IMR-90 (cell line): ENCODE measurements around the gene WRAP73. TPM values are rescaled to one million over a fixed set of nuclear protein-coding genes. Genes with fewer than 3 reads are reported as not detected.

Experiments
- ATAC-seq: fragments of 200-7000 bp; cut with Tn5 transposase; 2 replicates; pipeline ENCODE4 v1.9.1; 2020; ENCODE audit warnings: low read depth, mild to moderate bottlenecking, moderate library complexity
- BruUV-seq: library from RNA; stranded (reverse); fragments of 400-500 nt; replicated peaks from 2 replicates; lab custom pipeline; 2021; lab: Mats Ljungman, UMichigan
- CTCF ChIA-PET: fragments of 300-600 bp; formaldehyde crosslinking; extraction: SDS; loops from one replicate; lab custom pipeline; 2021; ENCODE audit warnings: antibody characterized with exemption; lab: Yijun Ruan, JAX
- POLR2A ChIA-PET: fragments of 300-600 bp; sonication (Branson Sonifier 250); formaldehyde crosslinking; loops from one replicate; lab custom pipeline; 2022; ENCODE audit warnings: antibody characterized with exemption; ENCODE audit not compliant: unreplicated experiment; lab: Charles Lee
- DNase-seq: peaks from one replicate; pipeline ENCODE4 v3.0.0; 2013
- H2AFZ ChIP-seq: replicated peaks from 2 replicates; pipeline ENCODE3; 2013; ENCODE audit warnings: low read length, mild to moderate bottlenecking; ENCODE audit not compliant: poor library complexity
- H2AK5ac ChIP-seq: 2 replicates; pipeline ENCODE4 v1.6.1; 2013; ENCODE audit warnings: low read depth, low read length, inconsistent platforms
- H2AK9ac ChIP-seq: replicated peaks from 2 replicates; pipeline ENCODE3; 2013; ENCODE audit warnings: mild to moderate bottlenecking, low read depth, low read length, moderate library complexity; ENCODE audit not compliant: poor library complexity
- H2BK120ac ChIP-seq: 2 replicates; pipeline ENCODE4 v1.6.1; 2013; ENCODE audit warnings: low read depth, low read length, inconsistent platforms
- H2BK15ac ChIP-seq: 3 replicates; pipeline ENCODE4 v1.6.1; 2013; ENCODE audit warnings: low read depth, low read length, inconsistent platforms
- H2BK20ac ChIP-seq: 2 replicates; pipeline ENCODE4 v1.6.1; 2013; ENCODE audit warnings: low read depth, mild to moderate bottlenecking, inconsistent platforms, low read length, moderate library complexity
- H2BK5ac ChIP-seq: 2 replicates; pipeline ENCODE4 v1.6.1; 2013; ENCODE audit warnings: mild to moderate bottlenecking, low read depth, low read length, inconsistent platforms; ENCODE audit not compliant: poor library complexity, severe bottlenecking
- H3K14ac ChIP-seq: replicated peaks from 2 replicates; pipeline ENCODE4 v1.6.1; 2013; ENCODE audit warnings: low read depth, low read length, inconsistent platforms
- H3K18ac ChIP-seq: 2 replicates; pipeline ENCODE4 v1.6.1; 2013; ENCODE audit warnings: low read depth, low read length, control low read depth
- H3K23ac ChIP-seq: 2 replicates; pipeline ENCODE4 v1.6.1; 2013; ENCODE audit warnings: low read depth, low read length, inconsistent platforms
- H3K27ac ChIP-seq: 2 replicates; pipeline ENCODE4 v1.5.1; 2013; ENCODE audit warnings: mild to moderate bottlenecking, control low read depth, low read length; ENCODE audit not compliant: insufficient read depth
- H3K27me3 ChIP-seq: 2 replicates; pipeline ENCODE4 v1.6.1; 2013; ENCODE audit warnings: low read length; ENCODE audit not compliant: control insufficient read depth, insufficient read depth
- H3K36me3 ChIP-seq: 2 replicates; pipeline ENCODE4 v1.6.1; 2013; ENCODE audit warnings: low read length, mixed read lengths; ENCODE audit not compliant: control insufficient read depth, insufficient read depth
- H3K4ac ChIP-seq: 2 replicates; pipeline ENCODE4 v1.6.1; 2013; ENCODE audit warnings: low read depth, low read length, inconsistent platforms
- H3K4me1 ChIP-seq: 2 replicates; pipeline ENCODE4 v1.6.1; 2013; ENCODE audit warnings: low read length, mixed read lengths; ENCODE audit not compliant: control insufficient read depth, insufficient read depth
- H3K4me2 ChIP-seq: 2 replicates; pipeline ENCODE4 v1.6.1; 2013; ENCODE audit warnings: low read depth, mild to moderate bottlenecking, control low read depth, low read length, moderate library complexity
- H3K4me3 ChIP-seq: 2 replicates; pipeline ENCODE4 v1.5.1; 2013; ENCODE audit warnings: low read depth, mild to moderate bottlenecking, control low read depth, low read length, moderate library complexity; ENCODE audit not compliant: insufficient read depth
- H3K56ac ChIP-seq: 2 replicates; pipeline ENCODE4 v1.6.1; 2013; ENCODE audit warnings: low read length, inconsistent platforms; ENCODE audit not compliant: insufficient read depth; ENCODE audit errors: extremely low read depth
- H3K79me1 ChIP-seq, 2 experiments: 2 replicates each; pipeline ENCODE4 v1.6.1; 2013; ENCODE audit warnings: low read length in 2 of 2, inconsistent platforms in 1 of 2, low read depth in 1 of 2
- H3K9ac ChIP-seq: 2 replicates; pipeline ENCODE4 v1.6.1; 2013; ENCODE audit warnings: low read depth, low read length, control low read depth
- H3K9me1 ChIP-seq: 2 replicates; pipeline ENCODE4 v1.6.1; 2013; ENCODE audit warnings: low read length, inconsistent platforms; ENCODE audit not compliant: insufficient read depth
- H3K9me3 ChIP-seq: 2 replicates; pipeline ENCODE4 v1.6.1; 2013; ENCODE audit warnings: low read length; ENCODE audit not compliant: control insufficient read depth, insufficient read depth
- H4K20me1 ChIP-seq: 2 replicates; pipeline ENCODE4 v1.6.1; 2013; ENCODE audit warnings: low read length, inconsistent platforms; ENCODE audit not compliant: insufficient read depth
- H4K5ac ChIP-seq: 2 replicates; pipeline ENCODE4 v1.6.1; 2013; ENCODE audit warnings: mild to moderate bottlenecking, low read depth, low read length, control low read depth
- H4K8ac ChIP-seq, 2 experiments: 2 replicates each; pipeline ENCODE4 v1.6.1; 2013; ENCODE audit warnings: low read depth in 2 of 2, low read length in 2 of 2, control low read depth in 1 of 2, inconsistent platforms in 1 of 2
- H4K91ac ChIP-seq: 2 replicates; pipeline ENCODE4 v1.6.1; 2013; ENCODE audit warnings: low read depth, low read length, inconsistent platforms; ENCODE audit not compliant: insufficient read depth
- BHLHE40 ChIP-seq: fragments of 150-350 bp; IDR thresholded peaks from 2 replicates; pipeline ENCODE4 v1.6.1; 2016; ENCODE audit warnings: mild to moderate bottlenecking, low read depth, low read length
- CEBPB ChIP-seq: IDR thresholded peaks from 2 replicates; pipeline ENCODE4 v1.6.1; 2012; ENCODE audit warnings: low read depth, low read length, improper control_type of control experiment
- CHD1 ChIP-seq: IDR thresholded peaks from 2 replicates; pipeline ENCODE4 v1.6.1; 2012; ENCODE audit warnings: low read depth, low read length, improper control_type of control experiment
- CTCF ChIP-seq: conservative IDR thresholded peaks from 2 replicates; pipeline ENCODE4 v1.5.1; 2012; ENCODE audit warnings: mild to moderate bottlenecking, low read depth, low read length, improper control_type of control experiment
- ELK1 ChIP-seq: fragments of 150-350 bp; IDR thresholded peaks from 2 replicates; pipeline ENCODE4 v1.6.1; 2016; ENCODE audit warnings: low read depth, mild to moderate bottlenecking, low read length, moderate library complexity, borderline replicate concordance
- FOS ChIP-seq: fragments of 150-350 bp; IDR thresholded peaks from 2 replicates; pipeline ENCODE4 v1.6.1; 2016; ENCODE audit warnings: low read depth, low read length
- MAFK ChIP-seq: IDR thresholded peaks from 2 replicates; pipeline ENCODE4 v1.6.1; 2012; ENCODE audit warnings: low read depth, low read length, improper control_type of control experiment
- MAZ ChIP-seq: IDR thresholded peaks from 2 replicates; pipeline ENCODE4 v1.6.1; 2012; ENCODE audit warnings: low read depth, mild to moderate bottlenecking, low read length, improper control_type of control experiment, moderate library complexity, borderline replicate concordance
- MXI1 ChIP-seq: IDR thresholded peaks from 2 replicates; pipeline ENCODE4 v1.6.1; 2012; ENCODE audit warnings: low read depth, mild to moderate bottlenecking, low read length, moderate library complexity, borderline replicate concordance
- NFE2L2 ChIP-seq: fragments of 150-350 bp; IDR thresholded peaks from 2 replicates; pipeline ENCODE4 v1.6.1; 2016; ENCODE audit warnings: low read depth, mild to moderate bottlenecking, low read length
- POLR2A ChIP-seq: IDR thresholded peaks from 2 replicates; pipeline ENCODE4 v1.6.1; 2012; ENCODE audit warnings: mild to moderate bottlenecking, low read depth, low read length
- RAD21 ChIP-seq: IDR thresholded peaks from 2 replicates; pipeline ENCODE4 v1.6.1; 2012; ENCODE audit warnings: low read length, improper control_type of control experiment
- RCOR1 ChIP-seq: IDR thresholded peaks from 2 replicates; pipeline ENCODE4 v1.6.1; 2012; ENCODE audit warnings: mild to moderate bottlenecking, low read length, improper control_type of control experiment; ENCODE audit not compliant: insufficient replicate concordance
- RFX5 ChIP-seq: IDR thresholded peaks from 2 replicates; pipeline ENCODE4 v1.8.0; 2012; ENCODE audit warnings: low read depth, mild to moderate bottlenecking, low read length, moderate library complexity
- SMC3 ChIP-seq: fragments of 150-350 bp; IDR thresholded peaks from 2 replicates; pipeline ENCODE4 v1.6.1; 2016; ENCODE audit warnings: low read depth, mild to moderate bottlenecking, antibody characterized with exemption, low read length, moderate library complexity
- USF2 ChIP-seq: fragments of 150-350 bp; IDR thresholded peaks from 2 replicates; pipeline ENCODE4 v1.6.1; 2017; ENCODE audit warnings: mild to moderate bottlenecking, antibody characterized with exemption, low read length, low read depth
- WGBS, 2 experiments: methylation state at CpG; one replicate each; pipeline versions ENCODE4 v1.1.5 to v1.1.7; 2013; ENCODE audit warnings: missing lambda C conversion rate in 2 of 2; ENCODE audit not compliant: insufficient read length in 1 of 2; ENCODE audit errors: extremely low coverage in 2 of 2; 5-methylcytosine and 5-hydroxymethylcytosine counted together
- dilution Hi-C: fragments of 300-500 bp; cut with HindIII; formaldehyde crosslinking; loops from one replicate; pipeline ENCODE4 v1.14.3; 2018; ENCODE audit warnings: low sequenced_read_pairs; ENCODE audit not compliant: unreplicated experiment
- in situ Hi-C: fragments of 300-500 bp; cut with MboI; formaldehyde crosslinking; loops from 3 replicates; pipeline ENCODE4 v1.14.3; 2019; ENCODE audit warnings: low sequenced_read_pairs, inconsistent platforms, mixed read lengths
- intact Hi-C: fragments of 100-400 bp; cut with micrococcal nuclease; formaldehyde crosslinking; loops from 2 replicates; pipeline ENCODE4 v1.10.0; 2022
- polyA plus RNA-seq, 3 experiments: library from polyadenylated mRNA; depleted of rRNA; stranded (reverse); fragments of >200 nt; gene quantifications; 2 replicates each; pipeline ENCODE4 v1.2.3, GENCODE V29; 2012; ENCODE audit warnings: low replicate concordance in 1 of 3
- total RNA-seq: library from RNA; depleted of rRNA; stranded (reverse); fragments of >200 nt; gene quantifications from 2 replicates; pipeline ENCODE4 v1.2.3, GENCODE V29; 2012

Gene WRAP73
- total and polyA plus RNA-seq, 2 of the 4 experiments (the other 2 are of a cell fraction), result 10.8 to 23.6 TPM

GRCh38 chr1:3685222-3685621 lies 35.3 kb upstream of the WRAP73 start:
- Histone ChIP-seq H2BK15ac (no peak overlapping the region), H3K18ac (no peak overlapping the region), H3K27me3 (peaks cover 27% of the 10 kb centered on the region; the same call in 1 of the 2 replicates), H2BK5ac (no peak overlapping the region), H4K5ac (no peak overlapping the region), H3K9me3 (no peaks in the 10 kb centered on the region), H3K23ac (no peak overlapping the region), H3K14ac (no peak overlapping the region), H2BK120ac (no peak overlapping the region), H2BK20ac (no peak overlapping the region), H2AK5ac (no peak overlapping the region), H3K4me3 (no peak overlapping the region), H2AK9ac (no peak overlapping the region), H3K56ac (no peak overlapping the region), H3K9me1 (no peaks in the 10 kb centered on the region), H2AFZ (no peak overlapping the region), H3K4me2 (no peak overlapping the region), H3K27ac (no peak overlapping the region), H3K36me3 (no peaks in the 10 kb centered on the region), H4K91ac (no peak overlapping the region), H3K4ac (no peak overlapping the region), H3K9ac (no peak overlapping the region), H3K4me1 (no peaks in the 10 kb centered on the region), H4K20me1 (no peaks in the 10 kb centered on the region), H4K8ac (no peak overlapping the region), H3K79me1 (no peaks in the 10 kb centered on the region)
- in situ Hi-C loops, result no loop called here
- BruUV-seq, result no TSS peak
- CTCF ChIA-PET, result no interaction called here
- POLR2A ChIA-PET, result no interaction called here
- DNase-seq (no peak), ATAC-seq (no peak)
- intact Hi-C loops, result no loop called here
- dilution Hi-C loops, result no loop called here
- TF ChIP-seq POLR2A (no peak), MAZ (no peak), USF2 (no peak), CHD1 (no peak), NFE2L2 (no peak), FOS (no peak), ELK1 (no peak), MXI1 (no peak), RFX5 (no peak), CTCF (no peak), MAFK (no peak), SMC3 (no peak), RCOR1 (no peak), RAD21 (no peak), BHLHE40 (no peak), CEBPB (no peak)
- WGBS, 2 experiments, result 82% methylated on average over 5 of the region's 14 CpGs; no CpG with 5 or more reads in 1 of the 2 experiments
